Hepatocyte (in vitro differentiated cells): ENCODE measurements around the gene PLPP7. TPM values are rescaled to one million over a fixed set of nuclear protein-coding genes. Genes with fewer than 3 reads are reported as not detected.

Experiments used
- DNase-seq: peaks from one replicate; pipeline ENCODE4 v3.0.0-alpha.2; 2016; ENCODE audit warnings: low spot score
- H2AFZ ChIP-seq: fragments of 200-600 bp; sonication (generic); 2 replicates; pipeline ENCODE4 v1.6.0; 2016; ENCODE audit warnings: antibody characterized with exemption, mild to moderate bottlenecking
- H3K27ac ChIP-seq: fragments of 200-600 bp; sonication (generic); 2 replicates; pipeline ENCODE4 v1.5.1; 2016; ENCODE audit warnings: mild to moderate bottlenecking
- H3K27me3 ChIP-seq: fragments of 200-600 bp; sonication (generic); 2 replicates; pipeline ENCODE4 v1.6.1; 2016
- H3K36me3 ChIP-seq: fragments of 200-600 bp; sonication (generic); replicated peaks from 2 replicates; pipeline ENCODE4 v1.5.1; 2016; ENCODE audit warnings: low read depth; ENCODE audit not compliant: insufficient read depth
- H3K4me1 ChIP-seq: fragments of 200-600 bp; sonication (generic); 2 replicates; pipeline ENCODE4 v1.5.1; 2016; ENCODE audit warnings: mild to moderate bottlenecking, moderate library complexity; ENCODE audit not compliant: insufficient read depth
- H3K4me2 ChIP-seq: fragments of 200-600 bp; sonication (generic); 2 replicates; pipeline ENCODE4 v1.6.0; 2016
- H3K4me3 ChIP-seq: fragments of 200-600 bp; sonication (generic); 2 replicates; pipeline ENCODE4 v1.5.1; 2016; ENCODE audit warnings: mild to moderate bottlenecking
- H3K79me2 ChIP-seq: fragments of 200-600 bp; sonication (generic); 2 replicates; pipeline ENCODE4 v1.6.0; 2017; ENCODE audit warnings: mild to moderate bottlenecking
- H3K9me2 ChIP-seq: fragments of 200-600 bp; sonication (generic); replicated peaks from 2 replicates; pipeline ENCODE4 v1.6.0; 2017; ENCODE audit warnings: mild to moderate bottlenecking; ENCODE audit not compliant: insufficient read depth
- H3K9me3 ChIP-seq: fragments of 200-600 bp; sonication (generic); 2 replicates; pipeline ENCODE4 v1.5.1; 2016; ENCODE audit warnings: low read depth, mild to moderate bottlenecking
- H4K20me1 ChIP-seq: fragments of 200-600 bp; sonication (generic); 2 replicates; pipeline ENCODE4 v1.6.0; 2016; ENCODE audit warnings: mild to moderate bottlenecking; ENCODE audit not compliant: insufficient read depth, poor library complexity, severe bottlenecking
- CTCF ChIP-seq: fragments of 200-600 bp; sonication (generic); IDR thresholded peaks from 2 replicates; pipeline ENCODE4 v1.5.1; 2016; ENCODE audit warnings: antibody characterized with exemption, mild to moderate bottlenecking; ENCODE audit not compliant: poor library complexity
- EZH2 ChIP-seq: fragments of 200-600 bp; sonication (generic); IDR thresholded peaks from 2 replicates; pipeline ENCODE4 v1.6.1; 2016; ENCODE audit warnings: antibody characterized with exemption, mild to moderate bottlenecking, borderline replicate concordance
- EZH2phosphoT487 ChIP-seq: fragments of 200-600 bp; sonication (generic); IDR thresholded peaks from one replicate; pipeline ENCODE4 v1.6.1; 2018; ENCODE audit warnings: antibody characterized with exemption, mild to moderate bottlenecking, low read depth, moderate library complexity; ENCODE audit not compliant: unreplicated experiment, severe bottlenecking
- WGBS: methylation state at CpG from one replicate; pipeline ENCODE4 v1.1.6; 2016; ENCODE audit warnings: low lambda C conversion rate; ENCODE audit errors: missing lambda C conversion rate; 5-methylcytosine and 5-hydroxymethylcytosine counted together
- polyA plus RNA-seq: library from polyadenylated mRNA; unstranded; fragments of >200 nt; fragmentation: Nextera tagmentation; extraction: Ambion mirVana; gene quantifications from 2 replicates; pipeline ENCODE4 v1.2.1, GENCODE V29; 2016
- total RNA-seq: library from RNA; depleted of rRNA; stranded (reverse); fragments of >200 nt; gene quantifications from 2 replicates; pipeline ENCODE4 v1.2.3, GENCODE V29; 2014

The PLPP7 gene
- total and polyA plus RNA-seq, 2 experiments from 2014 or later, result 0.20 to 0.46 TPM

GRCh38 chr9:131255676-131256197 lies 33.8 kb upstream of the PLPP7 start:
- Histone ChIP-seq H2AFZ (no peak overlapping the region), H3K4me2 (no peak overlapping the region), H3K4me3 (no peak overlapping the region), H3K9me2 (no peaks in the 10 kb centered on the region), H3K4me1 (no peaks in the 10 kb centered on the region), H3K9me3 (no peaks in the 10 kb centered on the region), H3K79me2 (no peaks in the 10 kb centered on the region), H4K20me1 (no peaks in the 10 kb centered on the region), H3K27me3 (no peaks in the 10 kb centered on the region), H3K36me3 (no peaks in the 10 kb centered on the region), H3K27ac (peak overlapping the region; percentile 27)
- no peak for TF ChIP-seq EZH2
- TF ChIP-seq EZH2phosphoT487, result no peak
- TF ChIP-seq CTCF, result no peak
- no peak for DNase-seq
- WGBS, result 89% methylated on average over 8 of the region's 8 CpGs

- Histone ChIP-seq H3K36me3 (no peaks in the 10 kb centered on the region), H4K20me1 (no peaks in the 10 kb centered on the region), H3K4me2 (no peak overlapping the region), H3K79me2 (no peaks in the 10 kb centered on the region), H2AFZ (no peak overlapping the region), H3K9me2 (no peaks in the 10 kb centered on the region), H3K4me1 (no peaks in the 10 kb centered on the region), H3K9me3 (no peaks in the 10 kb centered on the region), H3K4me3 (no peak overlapping the region), H3K27me3 (no peaks in the 10 kb centered on the region), H3K27ac (no peak overlapping the region)
- WGBS, result 91% methylated on average over 15 of the region's 15 CpGs
- DNase-seq, result no peak
- TF ChIP-seq CTCF (no peak), EZH2phosphoT487 (no peak), EZH2 (no peak)
Measured at GRCh38 chr9:131257266-131258025, 32.1 kb upstream of the PLPP7 start.

- Histone ChIP-seq H3K9me3 (no peaks in the 10 kb centered on the region), H3K4me2 (no peak overlapping the region), H3K27me3 (no peaks in the 10 kb centered on the region), H3K9me2 (no peaks in the 10 kb centered on the region), H3K4me1 (no peaks in the 10 kb centered on the region), H2AFZ (no peak overlapping the region), H3K4me3 (no peak overlapping the region), H3K36me3 (no peaks in the 10 kb centered on the region), H3K27ac (no peak overlapping the region), H4K20me1 (no peaks in the 10 kb centered on the region), H3K79me2 (no peaks in the 10 kb centered on the region)
- TF ChIP-seq EZH2 (no peak), EZH2phosphoT487 (no peak), CTCF (no peak)
- WGBS, result 91% methylated on average over 10 of the region's 15 CpGs
- no peak for DNase-seq
Measured at GRCh38 chr9:131258186-131258585, 31.3 kb upstream of the PLPP7 start.
